K562 (cell line): ENCODE measurements around the gene YIF1A. TPM values are rescaled to one million over a fixed set of nuclear protein-coding genes. Genes with fewer than 3 reads are reported as not detected.

ENCODE experiments used
- CHD2 ChIP-seq: IDR thresholded peaks from 2 replicates; pipeline ENCODE4 v1.6.1; 2011; ENCODE audit warnings: low read depth, low read length
- DMBX1 ChIP-seq: fragments of 250-450 bp; sonication (Bioruptor Pico); IDR thresholded peaks from 2 replicates; pipeline ENCODE4 v1.8.0; 2022; ENCODE audit warnings: inconsistent platforms, mild to moderate bottlenecking, moderate library complexity, borderline replicate concordance
- FOXP4 ChIP-seq: sonication (generic); formaldehyde crosslinking; IDR thresholded peaks from 2 replicates; pipeline ENCODE4 v1.8.0; 2022; ENCODE audit warnings: mild to moderate bottlenecking, missing genetic modification reagents, borderline replicate concordance
- HCFC1 ChIP-seq: IDR thresholded peaks from 2 replicates; pipeline ENCODE4 v1.6.1; 2012; ENCODE audit warnings: low read depth, low read length, improper control_type of control experiment
- KDM2B ChIP-seq: fragments of 250-450 bp; sonication (Bioruptor Pico); IDR thresholded peaks from 2 replicates; pipeline ENCODE4 v1.8.0; 2021; ENCODE audit warnings: mild to moderate bottlenecking, moderate library complexity
- NCOA2 ChIP-seq, 2 experiments: fragments of 450-650 bp; IDR thresholded peaks; 2 replicates each; pipeline ENCODE4 v1.6.1; 2018; ENCODE audit warnings: mild to moderate bottlenecking in 2 of 2, moderate library complexity in 1 of 2; ENCODE audit not compliant: partially characterized antibody in 2 of 2
- NUFIP1 ChIP-seq: fragments of 450-650 bp; IDR thresholded peaks from 2 replicates; pipeline ENCODE4 v1.6.1; 2018; ENCODE audit not compliant: partially characterized antibody
- TAF15 ChIP-seq: fragments of 200-400 bp; formaldehyde crosslinking; IDR thresholded peaks from 2 replicates; pipeline ENCODE4 v1.6.1; 2017; ENCODE audit warnings: mild to moderate bottlenecking, low read depth, low read length, moderate library complexity
- ZNF253 ChIP-seq: fragments of 250-450 bp; sonication (Bioruptor Pico); conservative IDR thresholded peaks from 2 replicates; pipeline ENCODE4 v1.6.1; 2021; ENCODE audit warnings: mild to moderate bottlenecking
- ZNF76 ChIP-seq: fragments of 250-450 bp; sonication (Bioruptor Pico); IDR thresholded peaks from 2 replicates; pipeline ENCODE4 v1.4.0; 2020; ENCODE audit warnings: mild to moderate bottlenecking, moderate library complexity, borderline replicate concordance
- polyA plus RNA-seq, 8 experiments: library from polyadenylated mRNA; depleted of rRNA in 4 of 8; stranded (reverse) in 5 of 8; unstranded in 3 of 8; fragments of >200 nt; fragmentation: Nextera tagmentation in 2 of 8; fragmentation: Illumina TruSeq in 1 of 8; extraction: Ambion mirVana in 2 of 8; extraction: Trizol in 1 of 8; gene quantifications; 2 replicates each; pipeline versions ENCODE4 v1.2.1 to v1.2.3, GENCODE V29; 2011 to 2014; ENCODE audit warnings: inconsistent platforms in 1 of 8, missing spikeins in 1 of 8
- total RNA-seq, 7 experiments: library from RNA; depleted of rRNA in 6 of 7; stranded (reverse); fragments of >200 nt in 6 of 7; fragmentation: Illumina TruSeq in 2 of 7; extraction: Trizol in 2 of 7; gene quantifications; 2 replicates each; pipeline versions ENCODE4 v1.2.1 to v1.2.3, GENCODE V29; 2011 to 2021; ENCODE audit warnings: low replicate concordance in 1 of 7

YIF1A gene
- total and polyA plus RNA-seq, 9 of the 15 experiments (the other 6 are each of a cell fraction or from before 2014, with no cell fraction given): 8.6 to 121 (median 77.2) TPM

GRCh38 chr11:66271816-66272215 lies 17.1 kb downstream of the YIF1A start (continued):
- TF ChIP-seq TAF15 (no peak), DMBX1 (CRISPR knock-in tag) (no peak), HCFC1 (no peak), CHD2 (no peak), NUFIP1 (no peak), KDM2B (CRISPR knock-in tag) (no peak), NCOA2 (IDR thresholded peaks at IDR 0.05; ENCODE audit: partially characterized antibody in 2 of 2) (no peak), ZNF76 (CRISPR knock-in tag) (no peak), ZNF253 (CRISPR knock-in tag) (no peak), FOXP4 (CRISPR knock-in tag) (no peak)
